ENCODE measurements around the gene HBS1L.

- TF ChIP-seq CTCF (IDR thresholded peaks at IDR 0.05 in 8 of 11, conservative IDR thresholded peaks at IDR 0.05 in 3 of 11) (no peak), POLR2AphosphoS5 (IDR thresholded peaks at IDR 0.05) (no peak)
Measured at GRCh38 chr6:134921721-134922261, 132.8 kb downstream of the HBS1L start.
